ENCODE results near the gene RASGEF1C.

RASGEF1C gene

DNA sequence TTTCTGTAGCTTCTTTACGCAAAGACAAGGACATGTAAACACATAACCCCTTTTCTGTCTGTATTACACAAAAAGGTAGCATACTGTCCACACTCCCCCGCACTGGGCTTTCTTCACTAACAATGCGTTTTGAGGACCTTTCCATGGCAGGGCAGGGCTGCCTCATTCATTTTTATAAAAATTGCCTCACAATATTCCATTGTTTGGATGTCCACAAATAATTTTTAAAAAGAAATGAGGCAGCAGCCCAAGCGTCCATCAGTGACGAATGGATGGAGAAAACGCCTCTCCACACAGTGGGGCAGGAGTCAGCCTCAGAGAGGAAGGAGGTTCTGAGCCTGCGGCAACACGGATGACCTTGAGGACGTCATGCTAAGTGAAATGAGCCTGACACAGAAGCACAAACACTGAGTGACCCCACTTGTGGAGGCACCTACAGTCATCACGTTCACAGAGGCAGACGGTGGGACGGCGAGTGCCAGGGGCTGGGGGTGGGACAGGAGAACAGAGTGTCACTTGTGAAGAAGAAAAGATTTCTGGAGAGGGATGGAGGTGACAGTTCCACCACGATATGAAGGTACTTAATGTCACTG, 67.8 kb downstream of the RASGEF1C start:
- no peak overlapping the region for H3K4me3 ChIP-seq (ENCODE audit: control insufficient read depth, low read depth, low read length)
- TF ChIP-seq CTCF (IDR thresholded peaks at IDR 0.05; ENCODE audit: control insufficient read depth, insufficient read depth, low read depth, low read length, missing control alignments) = no peak
- DNase-seq (ENCODE audit: low read depth) = no peak

DNA sequence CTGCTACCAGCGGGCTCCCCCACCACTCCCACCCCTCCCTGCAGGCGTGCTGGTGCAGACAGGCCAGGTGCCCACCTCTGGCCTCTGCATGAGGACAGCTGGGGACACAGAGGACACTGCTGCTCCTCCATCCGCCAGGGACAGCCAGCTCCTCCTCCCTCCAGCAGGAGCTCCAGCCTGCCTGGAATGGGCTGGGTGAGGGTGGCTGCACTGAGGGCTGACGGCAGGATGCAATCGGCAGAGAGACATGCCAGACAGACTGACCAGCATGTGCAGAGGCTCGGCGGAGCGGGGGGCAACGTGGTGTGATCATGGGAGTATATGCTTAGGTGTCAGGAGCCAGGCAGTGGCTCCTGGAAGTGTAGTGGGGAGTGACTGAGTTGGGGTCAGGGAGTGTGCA, 68.4 kb downstream of the RASGEF1C start:
- no peak for DNase-seq (ENCODE audit: low read depth)
- TF ChIP-seq CTCF (IDR thresholded peaks at IDR 0.05; ENCODE audit: control insufficient read depth, insufficient read depth, low read depth, low read length, missing control alignments) = no peak
- H3K4me3 ChIP-seq (ENCODE audit: control insufficient read depth, low read depth, low read length) = no peak overlapping the region

DNA sequence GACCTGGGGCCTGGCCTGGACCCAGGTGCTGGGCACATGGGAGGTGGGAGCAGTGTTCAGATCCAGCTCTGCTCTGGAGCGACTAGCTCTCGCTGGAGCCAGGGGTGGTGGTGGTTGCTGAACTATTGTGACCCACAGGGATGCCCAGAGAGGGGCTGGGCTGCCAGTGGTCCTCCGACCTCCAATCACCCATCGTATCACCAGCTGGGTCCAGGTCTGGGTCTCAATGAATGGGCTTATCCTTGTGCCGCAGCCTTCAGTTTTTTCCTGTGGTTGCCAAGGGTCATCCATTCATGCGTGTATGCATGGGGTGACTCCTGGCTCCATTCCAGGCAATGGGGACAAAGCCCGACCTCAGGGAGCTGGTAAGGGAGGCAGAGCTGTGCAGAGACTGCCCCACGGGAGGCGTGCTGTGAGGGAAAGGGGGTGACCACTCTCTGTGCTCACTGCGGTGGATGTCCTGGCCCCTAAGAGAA, 68.9 kb downstream of the RASGEF1C start:
- DNase-seq (ENCODE audit: low read depth) = no peak
- no peak overlapping the region for H3K4me3 ChIP-seq (ENCODE audit: control insufficient read depth, low read depth, low read length)
- no peak for TF ChIP-seq CTCF (IDR thresholded peaks at IDR 0.05; ENCODE audit: control insufficient read depth, insufficient read depth, low read depth, low read length, missing control alignments)

DNA sequence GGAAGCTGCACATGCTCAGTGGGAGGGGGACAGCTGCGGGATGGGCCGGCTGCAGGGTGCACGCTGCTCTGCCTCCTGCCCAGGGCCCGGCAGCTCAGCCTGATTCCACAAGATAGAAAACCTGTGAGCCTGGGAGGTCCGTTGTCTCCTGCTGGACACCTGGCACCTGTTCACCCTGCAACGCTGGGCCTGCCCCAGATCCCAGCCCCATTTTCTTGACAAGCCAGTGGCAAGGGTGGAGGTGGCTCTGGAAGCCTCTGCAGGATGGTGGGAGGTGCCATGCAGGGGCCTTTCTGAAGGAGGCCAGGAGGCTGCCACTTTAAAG, 69.3 kb downstream of the RASGEF1C start:
- no peak overlapping the region for H3K4me3 ChIP-seq (ENCODE audit: control insufficient read depth, low read depth, low read length)
- no peak for DNase-seq (ENCODE audit: low read depth)
- no peak for TF ChIP-seq CTCF (IDR thresholded peaks at IDR 0.05; ENCODE audit: control insufficient read depth, insufficient read depth, low read depth, low read length, missing control alignments)

GRCh38 chr5:180138976-180139730, 69.9 kb downstream of the RASGEF1C start:
- no peak for TF ChIP-seq CTCF (IDR thresholded peaks at IDR 0.05; ENCODE audit: control insufficient read depth, insufficient read depth, low read depth, low read length, missing control alignments)
- DNase-seq (ENCODE audit: low read depth) = no peak
- no peak overlapping the region for H3K4me3 ChIP-seq (ENCODE audit: control insufficient read depth, low read depth, low read length)

DNA sequence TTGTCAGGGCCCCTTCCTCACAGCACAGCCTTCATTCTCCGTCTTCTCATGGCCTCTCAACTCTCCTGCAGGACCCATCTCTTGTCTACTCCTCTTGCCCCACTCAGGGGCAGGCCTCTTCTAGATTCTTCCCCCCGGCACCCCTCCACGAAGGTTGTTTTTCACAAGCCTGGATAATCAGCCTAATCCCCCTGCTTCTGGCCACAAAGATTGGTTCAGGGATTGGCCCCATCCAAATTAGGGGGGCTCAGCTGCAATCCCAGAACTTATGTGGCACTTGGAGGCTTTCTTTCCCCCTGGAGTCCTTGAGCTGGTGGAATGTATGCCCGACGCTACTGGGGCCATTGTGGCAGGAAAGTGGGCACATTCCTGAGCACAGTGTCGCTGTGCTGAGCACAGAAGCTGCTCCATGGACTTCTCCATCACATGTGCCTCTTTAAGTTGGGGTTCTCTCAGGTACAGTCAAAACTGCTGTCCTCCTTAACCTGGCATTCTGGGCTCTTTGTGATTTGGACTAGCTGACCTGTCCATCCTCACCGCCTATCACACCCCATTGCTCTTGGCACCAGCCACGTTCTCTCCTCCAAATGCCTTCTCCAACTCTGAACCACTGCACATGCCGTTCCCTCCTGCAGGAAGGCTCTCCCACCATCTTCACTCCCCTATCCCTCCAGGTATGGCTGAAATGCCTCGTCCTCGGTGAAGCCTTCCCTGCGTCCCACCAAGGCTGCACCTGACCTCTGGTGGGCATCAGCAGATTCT, 70.6 kb downstream of the RASGEF1C start:
- no peak for DNase-seq (ENCODE audit: low read depth)
- TF ChIP-seq CTCF (IDR thresholded peaks at IDR 0.05; ENCODE audit: control insufficient read depth, insufficient read depth, low read depth, low read length, missing control alignments) = no peak
- H3K4me3 ChIP-seq (ENCODE audit: control insufficient read depth, low read depth, low read length) = no peak overlapping the region

Data from AG09309 (cell line).